Uterus (tissue), 2 donors: ENCODE results near the gene FZR1.

Experiments used
- POLR2A ChIP-seq, 2 donors: fragments of 450-650 bp; IDR thresholded peaks; one replicate each; pipeline ENCODE4 v1.6.1; 2016; ENCODE audit warnings: antibody characterized with exemption in 2 of 2, mild to moderate bottlenecking in 1 of 2, moderate library complexity in 1 of 2
- TF ChIP-seq, protein P1 (sequence below), 4 experiments: fragments of 200-600 bp in 2 of 4; fragments of 450-650 bp in 2 of 4; sonication (generic) in 2 of 4; IDR thresholded peaks; one replicate each; pipeline ENCODE4 v1.5.1; 2016 to 2019; ENCODE audit warnings: antibody characterized with exemption in 4 of 4, mild to moderate bottlenecking in 2 of 4, moderate library complexity in 1 of 4

GRCh38 chr19:3483226-3483628 lies 22.9 kb upstream of the FZR1 start, which contains the start of gene SMIM44:
- TF ChIP-seq POLR2A (IDR thresholded peaks at IDR 0.05) = no peak
- TF ChIP-seq, protein P1, sequence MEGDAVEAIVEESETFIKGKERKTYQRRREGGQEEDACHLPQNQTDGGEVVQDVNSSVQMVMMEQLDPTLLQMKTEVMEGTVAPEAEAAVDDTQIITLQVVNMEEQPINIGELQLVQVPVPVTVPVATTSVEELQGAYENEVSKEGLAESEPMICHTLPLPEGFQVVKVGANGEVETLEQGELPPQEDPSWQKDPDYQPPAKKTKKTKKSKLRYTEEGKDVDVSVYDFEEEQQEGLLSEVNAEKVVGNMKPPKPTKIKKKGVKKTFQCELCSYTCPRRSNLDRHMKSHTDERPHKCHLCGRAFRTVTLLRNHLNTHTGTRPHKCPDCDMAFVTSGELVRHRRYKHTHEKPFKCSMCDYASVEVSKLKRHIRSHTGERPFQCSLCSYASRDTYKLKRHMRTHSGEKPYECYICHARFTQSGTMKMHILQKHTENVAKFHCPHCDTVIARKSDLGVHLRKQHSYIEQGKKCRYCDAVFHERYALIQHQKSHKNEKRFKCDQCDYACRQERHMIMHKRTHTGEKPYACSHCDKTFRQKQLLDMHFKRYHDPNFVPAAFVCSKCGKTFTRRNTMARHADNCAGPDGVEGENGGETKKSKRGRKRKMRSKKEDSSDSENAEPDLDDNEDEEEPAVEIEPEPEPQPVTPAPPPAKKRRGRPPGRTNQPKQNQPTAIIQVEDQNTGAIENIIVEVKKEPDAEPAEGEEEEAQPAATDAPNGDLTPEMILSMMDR (IDR thresholded peaks at IDR 0.05) = no peak
